Measurements from ENCODE around the gene SLMAP.

The SLMAP gene

DNA sequence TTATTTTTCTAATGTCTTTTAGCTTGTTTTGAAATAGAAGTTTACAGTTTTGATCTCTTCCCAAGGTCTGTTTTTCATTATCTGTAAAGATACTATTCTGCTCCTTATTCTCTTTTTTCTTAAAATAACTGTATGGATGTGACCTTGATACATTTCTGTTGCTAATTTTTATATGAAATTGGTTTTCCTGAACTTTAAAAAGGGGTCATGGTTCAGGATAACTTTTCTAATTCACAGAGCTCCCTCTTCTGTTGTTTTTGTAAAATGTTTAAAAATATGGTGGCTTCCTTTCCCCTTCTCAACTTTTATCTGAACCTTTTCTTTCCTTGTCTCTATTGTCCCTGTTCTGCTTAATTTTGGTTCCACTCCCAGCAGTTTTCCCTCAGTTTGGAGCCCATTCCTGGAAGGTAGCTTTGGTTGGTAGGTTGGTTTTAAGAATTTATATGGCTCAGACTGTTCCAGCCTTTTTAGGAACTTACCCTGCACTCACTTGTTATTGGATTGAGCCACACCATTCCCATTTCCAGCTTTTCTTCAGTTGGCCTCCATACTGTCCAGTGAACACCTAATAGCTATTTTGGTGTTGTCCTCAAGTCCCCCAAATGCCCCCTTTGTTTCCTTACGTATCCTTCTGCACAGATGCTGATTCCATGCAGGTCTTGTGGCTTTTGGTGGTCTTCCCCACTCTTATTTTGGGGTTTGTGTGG is 70.3 kb downstream of the SLMAP start:
- H3K4me3 ChIP-seq (ENCODE audit: low read length, poor library complexity, severe bottlenecking), result no peak overlapping the region
- H3K27me3 ChIP-seq (ENCODE audit: insufficient read depth, low read length, poor library complexity, severe bottlenecking), result no peaks in the 10 kb centered on the region
- H2AFZ ChIP-seq (ENCODE audit: low read length), result no peak overlapping the region
- peaks cover 37% of the 10 kb centered on the region for H3K4me1 ChIP-seq (ENCODE audit: insufficient read depth, low read length, poor library complexity, severe bottlenecking)
- H3K9me2 ChIP-seq (replicated peaks; ENCODE audit: low read depth, low read length), result no peaks in the 10 kb centered on the region
- H3K36me3 ChIP-seq (ENCODE audit: insufficient read depth, low read length), result no peaks in the 10 kb centered on the region; the same call in 1 of the 2 replicates
- H3K4me2 ChIP-seq (ENCODE audit: low read depth, low read length, poor library complexity, severe bottlenecking), result no peak overlapping the region
- peaks cover 68% of the 10 kb centered on the region for H3K79me2 ChIP-seq (ENCODE audit: insufficient read depth, low read length)
- no peak overlapping the region for H3K9ac ChIP-seq (ENCODE audit: low read depth, low read length, poor library complexity, severe bottlenecking)
- no peaks in the 10 kb centered on the region for H3K9me3 ChIP-seq (ENCODE audit: insufficient read depth, low read depth, low read length)
- peaks cover 12% of the 10 kb centered on the region for H4K20me1 ChIP-seq (ENCODE audit: insufficient read depth, low read length, poor library complexity, severe bottlenecking)
- peaks cover 7% of the 10 kb centered on the region; the same call in 1 of the 2 replicates for H3F3A ChIP-seq (ENCODE audit: low read depth)
- TF ChIP-seq, protein P1, sequence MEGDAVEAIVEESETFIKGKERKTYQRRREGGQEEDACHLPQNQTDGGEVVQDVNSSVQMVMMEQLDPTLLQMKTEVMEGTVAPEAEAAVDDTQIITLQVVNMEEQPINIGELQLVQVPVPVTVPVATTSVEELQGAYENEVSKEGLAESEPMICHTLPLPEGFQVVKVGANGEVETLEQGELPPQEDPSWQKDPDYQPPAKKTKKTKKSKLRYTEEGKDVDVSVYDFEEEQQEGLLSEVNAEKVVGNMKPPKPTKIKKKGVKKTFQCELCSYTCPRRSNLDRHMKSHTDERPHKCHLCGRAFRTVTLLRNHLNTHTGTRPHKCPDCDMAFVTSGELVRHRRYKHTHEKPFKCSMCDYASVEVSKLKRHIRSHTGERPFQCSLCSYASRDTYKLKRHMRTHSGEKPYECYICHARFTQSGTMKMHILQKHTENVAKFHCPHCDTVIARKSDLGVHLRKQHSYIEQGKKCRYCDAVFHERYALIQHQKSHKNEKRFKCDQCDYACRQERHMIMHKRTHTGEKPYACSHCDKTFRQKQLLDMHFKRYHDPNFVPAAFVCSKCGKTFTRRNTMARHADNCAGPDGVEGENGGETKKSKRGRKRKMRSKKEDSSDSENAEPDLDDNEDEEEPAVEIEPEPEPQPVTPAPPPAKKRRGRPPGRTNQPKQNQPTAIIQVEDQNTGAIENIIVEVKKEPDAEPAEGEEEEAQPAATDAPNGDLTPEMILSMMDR (conservative IDR thresholded peaks at IDR 0.05; ENCODE audit: low read length), result peak; percentile 69
- TF ChIP-seq EZH2phosphoT487 (IDR thresholded peaks at IDR 0.05; ENCODE audit: borderline replicate concordance), result no peak

DNA sequence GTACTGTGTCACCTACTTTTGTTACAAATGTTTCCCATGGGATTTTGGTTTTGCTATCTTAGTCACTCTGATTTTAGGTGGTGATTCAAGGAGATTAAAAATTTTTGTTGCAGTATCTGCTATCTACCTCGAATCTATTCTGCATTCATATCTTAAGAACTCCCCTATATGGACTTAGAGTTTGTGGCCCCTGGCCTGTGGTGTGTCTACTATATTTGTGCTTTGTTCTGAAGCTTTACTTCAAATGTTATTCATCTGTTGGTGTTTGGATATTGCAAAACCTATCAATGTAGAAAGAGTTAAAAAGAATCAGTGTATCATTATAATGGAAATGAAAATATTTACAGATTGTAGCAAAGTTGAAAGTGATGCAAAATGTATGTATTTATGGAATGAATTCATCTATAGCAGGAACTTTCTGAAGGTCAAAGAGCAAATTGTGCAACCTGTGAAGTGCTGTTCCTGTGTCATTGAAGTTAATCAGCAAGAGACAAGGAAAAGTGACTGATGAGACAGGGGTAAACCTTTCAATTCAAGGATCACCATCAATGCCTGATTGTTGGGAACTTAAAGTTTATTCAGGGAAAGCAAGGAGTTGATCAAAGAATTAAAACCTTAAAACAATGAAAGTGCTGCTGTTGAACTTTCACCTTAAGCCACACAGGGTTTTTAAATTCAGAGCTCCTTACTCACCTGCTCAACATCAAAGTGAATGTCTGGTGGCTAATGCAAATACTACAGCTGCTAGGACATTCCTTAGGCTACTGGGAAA is 71.0 kb downstream of the SLMAP start:
- no peak overlapping the region for H3K4me3 ChIP-seq (ENCODE audit: low read length, poor library complexity, severe bottlenecking)
- peaks cover 7% of the 10 kb centered on the region; the same call in 1 of the 2 replicates for H3F3A ChIP-seq (ENCODE audit: low read depth)
- no peak overlapping the region for H2AFZ ChIP-seq (ENCODE audit: low read length)
- H3K4me1 ChIP-seq (ENCODE audit: insufficient read depth, low read length, poor library complexity, severe bottlenecking), result peaks cover 29% of the 10 kb centered on the region
- no peak overlapping the region for H3K9ac ChIP-seq (ENCODE audit: low read depth, low read length, poor library complexity, severe bottlenecking)
- H3K27me3 ChIP-seq (ENCODE audit: insufficient read depth, low read length, poor library complexity, severe bottlenecking), result no peaks in the 10 kb centered on the region
- no peaks in the 10 kb centered on the region for H3K9me2 ChIP-seq (replicated peaks; ENCODE audit: low read depth, low read length)
- no peak for TF ChIP-seq EZH2phosphoT487 (IDR thresholded peaks at IDR 0.05; ENCODE audit: borderline replicate concordance)
- TF ChIP-seq, protein P1 (conservative IDR thresholded peaks at IDR 0.05; ENCODE audit: low read length), result no peak
- peaks cover 7% of the 10 kb centered on the region; the same call in 1 of the 2 replicates for H3K36me3 ChIP-seq (ENCODE audit: insufficient read depth, low read length)
- peaks cover 12% of the 10 kb centered on the region for H4K20me1 ChIP-seq (ENCODE audit: insufficient read depth, low read length, poor library complexity, severe bottlenecking)
- no peaks in the 10 kb centered on the region for H3K9me3 ChIP-seq (ENCODE audit: insufficient read depth, low read depth, low read length)
- no peak overlapping the region for H3K4me2 ChIP-seq (ENCODE audit: low read depth, low read length, poor library complexity, severe bottlenecking)
- H3K79me2 ChIP-seq (ENCODE audit: insufficient read depth, low read length), result peaks cover 63% of the 10 kb centered on the region

DNA sequence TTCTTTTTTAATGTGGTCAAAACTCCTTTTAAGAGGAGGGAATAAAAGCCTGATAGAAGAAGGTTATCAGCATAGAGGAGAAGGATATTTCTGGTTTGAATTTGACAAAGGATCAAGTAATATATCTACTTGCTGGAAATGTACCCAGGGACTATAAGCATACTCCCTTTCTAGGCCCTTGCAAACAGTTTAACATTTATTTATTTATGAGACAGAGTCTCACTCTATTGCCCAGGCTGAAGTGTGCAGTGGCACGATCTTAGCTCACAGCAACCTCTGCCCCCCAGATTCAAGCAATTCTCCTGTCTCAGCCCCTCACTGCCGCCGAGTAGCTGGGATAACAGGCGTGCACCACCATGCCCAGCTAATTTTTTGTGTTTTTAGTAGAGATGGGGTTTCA is 71.6 kb downstream of the SLMAP start:
- H3K79me2 ChIP-seq (ENCODE audit: insufficient read depth, low read length), result peaks cover 57% of the 10 kb centered on the region
- peaks cover 13% of the 10 kb centered on the region for H3K36me3 ChIP-seq (ENCODE audit: insufficient read depth, low read length)
- H3K4me3 ChIP-seq (ENCODE audit: low read length, poor library complexity, severe bottlenecking), result no peak overlapping the region
- no peak overlapping the region for H2AFZ ChIP-seq (ENCODE audit: low read length)
- no peaks in the 10 kb centered on the region for H3K9me2 ChIP-seq (replicated peaks; ENCODE audit: low read depth, low read length)
- no peaks in the 10 kb centered on the region for H3K9me3 ChIP-seq (ENCODE audit: insufficient read depth, low read depth, low read length)
- H4K20me1 ChIP-seq (ENCODE audit: insufficient read depth, low read length, poor library complexity, severe bottlenecking), result peaks cover 10% of the 10 kb centered on the region
- TF ChIP-seq, protein P1 (conservative IDR thresholded peaks at IDR 0.05; ENCODE audit: low read length), result no peak
- no peak for TF ChIP-seq EZH2phosphoT487 (IDR thresholded peaks at IDR 0.05; ENCODE audit: borderline replicate concordance)
- no peaks in the 10 kb centered on the region for H3K27me3 ChIP-seq (ENCODE audit: insufficient read depth, low read length, poor library complexity, severe bottlenecking)
- no peak overlapping the region for H3K4me2 ChIP-seq (ENCODE audit: low read depth, low read length, poor library complexity, severe bottlenecking)
- H3K9ac ChIP-seq (ENCODE audit: low read depth, low read length, poor library complexity, severe bottlenecking), result no peak overlapping the region
- H3K4me1 ChIP-seq (ENCODE audit: insufficient read depth, low read length, poor library complexity, severe bottlenecking), result peaks cover 23% of the 10 kb centered on the region
- peaks cover 7% of the 10 kb centered on the region; the same call in 1 of the 2 replicates for H3F3A ChIP-seq (ENCODE audit: low read depth)
